ENCODE measurements around the gene TRAK2.

GRCh38 chr2:201408931-201409330 is 42.3 kb downstream of the TRAK2 start:
- no peak for TF ChIP-seq POLR2A (IDR thresholded peaks at IDR 0.05; ENCODE audit: low read depth, low read length)
- no peak for TF ChIP-seq TAF1 (IDR thresholded peaks at IDR 0.05; ENCODE audit: low read depth, low read length)
- no peak for TF ChIP-seq POLR2AphosphoS5 (IDR thresholded peaks at IDR 0.05; ENCODE audit: low read depth, low read length)
